ENCODE measurements around the gene CRAMP1.

CRAMP1 gene

GRCh38 chr16:1602285-1602684 lies 9.9 kb upstream of the CRAMP1 start:
- DNase-seq = no peak

GRCh38 chr16:1606774-1607173 lies 5.4 kb upstream of the CRAMP1 start:
- DNase-seq = no peak

GRCh38 chr16:1607971-1608370 lies 4.2 kb upstream of the CRAMP1 start:
- no peak for DNase-seq

- DNase-seq = peak in 1 of 2 experiments; percentile 49
Observed at GRCh38 chr16:1610071-1610898, 1.9 kb upstream of the CRAMP1 start.

GRCh38 chr16:1610899-1611632 lies 1.1 kb upstream of the CRAMP1 start:
- DNase-seq = no peak

GRCh38 chr16:1613211-1613622 lies 1.1 kb downstream of the CRAMP1 start:
- no peak for DNase-seq

- DNase-seq = no peak
Observed at GRCh38 chr16:1613728-1614455, 1.7 kb downstream of the CRAMP1 start.

- DNase-seq = no peak
Observed at GRCh38 chr16:1614456-1615102, 2.4 kb downstream of the CRAMP1 start.

- DNase-seq = no peak
Observed at GRCh38 chr16:1615761-1616160, 3.6 kb downstream of the CRAMP1 start.

GRCh38 chr16:1619976-1620375 lies 7.8 kb downstream of the CRAMP1 start:
- no peak for DNase-seq

- no peak for DNase-seq
Observed at GRCh38 chr16:1620391-1620790, 8.2 kb downstream of the CRAMP1 start.

- DNase-seq = no peak
Observed at GRCh38 chr16:1621851-1622250, 9.7 kb downstream of the CRAMP1 start.

GRCh38 chr16:1626327-1626726 lies 14.2 kb downstream of the CRAMP1 start:
- no peak for DNase-seq

GRCh38 chr16:1626776-1627175 lies 14.6 kb downstream of the CRAMP1 start:
- no peak for DNase-seq

GRCh38 chr16:1630450-1631213 lies 18.5 kb downstream of the CRAMP1 start:
- DNase-seq = no peak

- DNase-seq = no peak
Observed at GRCh38 chr16:1631230-1631629, 19.1 kb downstream of the CRAMP1 start.

GRCh38 chr16:1631931-1632637 lies 19.9 kb downstream of the CRAMP1 start:
- DNase-seq = no peak

- DNase-seq = no peak
Observed at GRCh38 chr16:1632638-1632970, 20.4 kb downstream of the CRAMP1 start.

- DNase-seq = no peak
Observed at GRCh38 chr16:1633310-1633709, 21.1 kb downstream of the CRAMP1 start.

GRCh38 chr16:1634541-1634940 lies 22.4 kb downstream of the CRAMP1 start:
- DNase-seq = no peak

- no peak for DNase-seq
Observed at GRCh38 chr16:1635070-1635469, 22.9 kb downstream of the CRAMP1 start.

GRCh38 chr16:1637526-1637925 lies 25.4 kb downstream of the CRAMP1 start:
- DNase-seq = peak; percentile 75 to 90
